ENCODE measurements around the gene IL21. TPM values are rescaled to one million over a fixed set of nuclear protein-coding genes. Genes with fewer than 3 reads are reported as not detected.

IL21 gene
- not detected for total RNA-seq
- long read RNA-seq = 0 reads

DNA sequence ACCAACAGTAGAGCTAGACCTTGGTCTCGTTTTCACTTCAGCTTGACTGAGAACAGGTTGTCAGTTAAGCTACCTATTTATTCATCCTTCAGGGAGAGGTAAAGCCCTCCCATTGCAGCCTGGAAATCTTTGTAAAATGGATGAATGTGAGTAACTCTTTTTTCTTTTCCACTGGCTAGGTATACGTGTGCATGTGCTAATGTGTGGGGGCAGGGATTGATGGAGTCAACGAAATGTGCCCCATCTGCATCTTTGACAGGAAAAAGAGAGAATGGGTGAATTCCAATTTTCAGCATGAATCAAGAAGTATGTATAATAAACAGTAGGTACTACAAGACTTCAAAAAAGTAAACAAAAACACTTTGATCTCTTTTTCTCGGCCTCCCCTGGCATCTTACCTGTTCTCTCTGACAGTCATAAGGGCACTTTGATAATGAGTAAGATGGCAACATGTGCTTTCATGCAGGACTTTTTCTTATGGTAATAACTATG lies at the start of gene IL21:
Gene IL21, minus strand, starts transcription at position 51 of the 492 bp plus-strand sequence. CDS start 55 bp downstream, outside the sequence.
- H3K4me3 ChIP-seq = no peak within 1 kb of the TSS
- H3K9me3 ChIP-seq = no peaks in the 10 kb centered on the region
- no peak within 1 kb of the TSS for H3K27ac ChIP-seq
- no peaks in the 10 kb centered on the region for H3K4me1 ChIP-seq
- intact Hi-C loops (cut with DNase I) = no loop called here
- no peaks in the 10 kb centered on the region for H3K27me3 ChIP-seq
- ATAC-seq (no peak), DNase-seq (no peak)
- H3K36me3 ChIP-seq = no peaks in the 10 kb centered on the region
- WGBS (ENCODE audit: insufficient coverage, low coverage, low lambda C conversion rate, missing lambda C conversion rate) = 44% methylated on average over 4 of the region's 4 CpGs
- TF ChIP-seq, protein P1, sequence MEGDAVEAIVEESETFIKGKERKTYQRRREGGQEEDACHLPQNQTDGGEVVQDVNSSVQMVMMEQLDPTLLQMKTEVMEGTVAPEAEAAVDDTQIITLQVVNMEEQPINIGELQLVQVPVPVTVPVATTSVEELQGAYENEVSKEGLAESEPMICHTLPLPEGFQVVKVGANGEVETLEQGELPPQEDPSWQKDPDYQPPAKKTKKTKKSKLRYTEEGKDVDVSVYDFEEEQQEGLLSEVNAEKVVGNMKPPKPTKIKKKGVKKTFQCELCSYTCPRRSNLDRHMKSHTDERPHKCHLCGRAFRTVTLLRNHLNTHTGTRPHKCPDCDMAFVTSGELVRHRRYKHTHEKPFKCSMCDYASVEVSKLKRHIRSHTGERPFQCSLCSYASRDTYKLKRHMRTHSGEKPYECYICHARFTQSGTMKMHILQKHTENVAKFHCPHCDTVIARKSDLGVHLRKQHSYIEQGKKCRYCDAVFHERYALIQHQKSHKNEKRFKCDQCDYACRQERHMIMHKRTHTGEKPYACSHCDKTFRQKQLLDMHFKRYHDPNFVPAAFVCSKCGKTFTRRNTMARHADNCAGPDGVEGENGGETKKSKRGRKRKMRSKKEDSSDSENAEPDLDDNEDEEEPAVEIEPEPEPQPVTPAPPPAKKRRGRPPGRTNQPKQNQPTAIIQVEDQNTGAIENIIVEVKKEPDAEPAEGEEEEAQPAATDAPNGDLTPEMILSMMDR (IDR thresholded peaks at IDR 0.05) = no peak
- no peak for TF ChIP-seq POLR2A (IDR thresholded peaks at IDR 0.05)

DNA sequence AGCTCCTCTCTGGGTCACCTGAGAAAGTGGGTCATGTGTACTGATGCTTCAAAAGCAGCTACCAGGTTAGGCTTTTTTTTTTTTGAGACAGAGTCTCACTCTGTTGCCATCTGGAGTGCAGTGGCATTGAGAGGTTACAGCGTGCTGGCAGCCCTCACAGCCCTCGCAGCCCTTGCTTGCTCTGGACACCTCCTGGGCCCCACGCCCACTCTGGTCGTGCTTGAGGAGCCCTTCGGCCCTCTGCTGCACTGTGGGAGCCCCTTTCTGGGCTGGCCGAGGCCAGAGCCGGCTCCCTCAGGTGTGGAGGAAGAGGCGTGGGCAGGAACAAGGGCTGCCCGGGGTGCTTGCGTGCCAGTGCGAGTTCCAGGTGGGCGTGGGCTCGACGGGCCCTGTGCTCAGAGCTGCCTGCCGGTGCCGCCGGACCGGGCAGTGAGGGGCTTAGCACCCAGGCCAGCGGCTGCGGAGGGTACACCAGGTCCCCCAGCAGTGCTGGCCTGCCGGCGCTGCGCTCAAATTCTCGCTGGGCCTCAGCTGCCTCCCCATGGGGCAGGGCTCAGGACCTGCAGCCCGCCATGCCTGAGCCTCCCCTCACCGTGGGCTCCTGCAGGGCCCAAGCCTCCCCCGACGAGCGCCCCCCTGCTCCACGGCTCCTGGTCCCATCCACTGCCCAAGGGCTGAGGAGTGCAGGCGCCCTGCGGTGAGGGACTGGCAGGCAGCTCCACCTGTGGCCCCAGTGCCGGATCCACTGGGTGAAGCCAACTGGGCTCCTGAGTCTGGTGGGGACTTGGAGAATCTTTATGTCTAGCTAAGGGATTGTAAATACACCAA lies 49.3 kb upstream of the IL21 start:
- H3K4me1 ChIP-seq = no peaks in the 10 kb centered on the region
- intact Hi-C loops (cut with DNase I) = no loop called here
- H3K27me3 ChIP-seq = no peaks in the 10 kb centered on the region
- H3K4me3 ChIP-seq = no peak overlapping the region
- no peak overlapping the region for H3K27ac ChIP-seq
- ATAC-seq (no peak), DNase-seq (no peak)
- no peaks in the 10 kb centered on the region for H3K9me3 ChIP-seq
- 80% methylated on average over 2 of the region's 33 CpGs for whole genome bisulfite sequencing (ENCODE audit: insufficient coverage, low coverage, low lambda C conversion rate, missing lambda C conversion rate)
- no peak for TF ChIP-seq POLR2A (IDR thresholded peaks at IDR 0.05)
- TF ChIP-seq, protein P1 (IDR thresholded peaks at IDR 0.05) = no peak
- no peaks in the 10 kb centered on the region for H3K36me3 ChIP-seq

DNA sequence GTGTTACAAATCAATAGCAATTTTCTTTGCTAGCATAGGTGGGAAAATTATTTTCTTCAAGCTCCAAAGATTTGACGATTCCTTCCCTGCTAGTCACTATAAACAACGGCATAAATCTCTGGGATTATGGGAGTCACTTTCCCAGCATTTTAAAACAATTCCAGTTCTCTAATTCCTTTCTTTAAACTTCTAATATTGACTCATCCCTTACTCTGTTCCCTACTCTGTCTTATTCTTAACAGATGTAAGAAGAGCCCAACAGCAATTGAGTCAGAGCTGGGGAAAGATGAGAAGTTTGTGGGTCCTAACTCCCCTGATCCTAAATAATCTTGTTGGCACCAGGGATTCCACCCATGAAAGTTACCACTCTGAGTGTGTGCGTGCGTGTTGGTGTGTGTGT lies 47.4 kb upstream of the IL21 start:
- no peak for TF ChIP-seq POLR2A (IDR thresholded peaks at IDR 0.05)
- TF ChIP-seq, protein P1 (IDR thresholded peaks at IDR 0.05) = no peak
- H3K27ac ChIP-seq = no peak overlapping the region
- ATAC-seq = no peak
- H3K4me3 ChIP-seq = no peak overlapping the region
- no peaks in the 10 kb centered on the region for H3K9me3 ChIP-seq
- 50% methylated on average over 4 of the region's 4 CpGs for WGBS (ENCODE audit: insufficient coverage, low coverage, low lambda C conversion rate, missing lambda C conversion rate)
- no peak for DNase-seq
- H3K27me3 ChIP-seq = no peaks in the 10 kb centered on the region
- H3K4me1 ChIP-seq = no peaks in the 10 kb centered on the region
- no peaks in the 10 kb centered on the region for H3K36me3 ChIP-seq
- intact Hi-C loops (cut with DNase I) = no loop called here

DNA sequence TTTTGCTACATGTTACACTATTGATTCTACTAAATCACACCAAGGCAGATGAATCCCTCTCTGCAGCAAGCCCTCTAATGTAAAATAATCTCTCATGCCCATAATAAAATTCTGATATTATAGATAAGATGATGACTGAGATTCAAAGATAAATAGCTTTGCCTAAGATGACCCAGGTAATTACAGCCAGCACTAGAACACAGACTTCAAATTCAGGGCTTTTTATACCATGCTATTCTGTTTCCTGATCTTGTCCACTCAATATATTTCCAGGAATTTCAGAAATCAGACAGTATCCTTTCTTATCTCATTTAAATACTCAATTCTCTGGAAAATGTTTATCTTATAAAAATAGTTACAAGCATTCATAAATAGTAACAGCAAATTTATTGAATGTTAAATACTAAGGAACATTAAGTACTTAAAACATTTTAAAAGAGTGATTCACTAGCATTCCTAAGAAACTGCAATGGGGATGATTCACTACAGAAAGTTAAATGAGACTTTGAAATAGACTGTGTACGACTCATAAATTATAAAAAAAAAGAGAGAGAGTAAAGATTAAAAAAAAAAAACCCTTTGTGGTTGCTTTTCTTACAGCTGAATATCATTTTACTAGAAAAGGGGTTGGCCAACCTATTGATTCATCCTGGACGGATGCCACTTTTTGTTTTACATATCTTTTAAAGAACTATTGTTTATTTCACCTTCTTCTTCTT lies 45.8 kb upstream of the IL21 start:
- no peaks in the 10 kb centered on the region for H3K4me1 ChIP-seq
- H3K4me3 ChIP-seq = no peak overlapping the region
- no peaks in the 10 kb centered on the region for H3K9me3 ChIP-seq
- no peaks in the 10 kb centered on the region for H3K27me3 ChIP-seq
- TF ChIP-seq, protein P1 (IDR thresholded peaks at IDR 0.05) = no peak
- no peak for TF ChIP-seq POLR2A (IDR thresholded peaks at IDR 0.05)
- DNase-seq (no peak), ATAC-seq (no peak)
- H3K36me3 ChIP-seq = no peaks in the 10 kb centered on the region
- no peak overlapping the region for H3K27ac ChIP-seq
- 13% methylated on average over 2 of the region's 2 CpGs for WGBS (ENCODE audit: insufficient coverage, low coverage, low lambda C conversion rate, missing lambda C conversion rate)
- intact Hi-C loops (cut with DNase I) = no loop called here

All from right lobe of liver (tissue), 6 donors.